ENCODE data around the gene NOS1. TPM values are rescaled to one million over a fixed set of nuclear protein-coding genes. Genes with fewer than 3 reads are reported as not detected.

NOS1 gene
- total RNA-seq: not detected

- TF ChIP-seq, protein P1, sequence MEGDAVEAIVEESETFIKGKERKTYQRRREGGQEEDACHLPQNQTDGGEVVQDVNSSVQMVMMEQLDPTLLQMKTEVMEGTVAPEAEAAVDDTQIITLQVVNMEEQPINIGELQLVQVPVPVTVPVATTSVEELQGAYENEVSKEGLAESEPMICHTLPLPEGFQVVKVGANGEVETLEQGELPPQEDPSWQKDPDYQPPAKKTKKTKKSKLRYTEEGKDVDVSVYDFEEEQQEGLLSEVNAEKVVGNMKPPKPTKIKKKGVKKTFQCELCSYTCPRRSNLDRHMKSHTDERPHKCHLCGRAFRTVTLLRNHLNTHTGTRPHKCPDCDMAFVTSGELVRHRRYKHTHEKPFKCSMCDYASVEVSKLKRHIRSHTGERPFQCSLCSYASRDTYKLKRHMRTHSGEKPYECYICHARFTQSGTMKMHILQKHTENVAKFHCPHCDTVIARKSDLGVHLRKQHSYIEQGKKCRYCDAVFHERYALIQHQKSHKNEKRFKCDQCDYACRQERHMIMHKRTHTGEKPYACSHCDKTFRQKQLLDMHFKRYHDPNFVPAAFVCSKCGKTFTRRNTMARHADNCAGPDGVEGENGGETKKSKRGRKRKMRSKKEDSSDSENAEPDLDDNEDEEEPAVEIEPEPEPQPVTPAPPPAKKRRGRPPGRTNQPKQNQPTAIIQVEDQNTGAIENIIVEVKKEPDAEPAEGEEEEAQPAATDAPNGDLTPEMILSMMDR (IDR thresholded peaks at IDR 0.05; ENCODE audit: low read depth): no peak
These were observed at the start of gene NOS1 for GRCh38 chr12:117361347-117361751. TSS of gene NOS1 (minus strand) at chr12:117361626. CDS start at chr12:117331069, 30,557 bp downstream.

DNA sequence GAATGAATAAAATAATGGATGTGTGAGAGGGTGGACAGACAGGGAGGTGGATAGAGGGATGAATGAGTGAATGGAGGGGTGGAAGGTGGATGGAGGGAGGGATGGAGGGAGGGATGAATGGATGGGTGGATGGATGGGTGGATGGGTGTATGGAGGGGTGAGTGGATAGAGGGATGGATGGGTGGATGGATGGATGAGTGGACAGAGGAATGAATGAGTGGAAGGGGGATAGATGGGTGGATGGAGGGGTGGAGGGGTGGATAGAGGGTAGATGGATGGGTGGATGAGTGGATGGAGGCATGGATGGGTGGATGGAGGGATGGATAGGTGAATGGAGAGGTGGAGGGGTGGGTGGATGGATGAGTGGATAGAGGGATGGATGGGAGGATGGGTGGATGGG lies 47.9 kb upstream of the NOS1 start:
- TF ChIP-seq, protein P1 (IDR thresholded peaks at IDR 0.05; ENCODE audit: low read depth): no peak

- TF ChIP-seq, protein P1 (IDR thresholded peaks at IDR 0.05; ENCODE audit: low read depth): no peak
These were observed 46.9 kb upstream of the NOS1 start for GRCh38 chr12:117408161-117408791.

- TF ChIP-seq, protein P1 (IDR thresholded peaks at IDR 0.05; ENCODE audit: low read depth): no peak
These were observed 43.5 kb upstream of the NOS1 start for GRCh38 chr12:117404940-117405339.

DNA sequence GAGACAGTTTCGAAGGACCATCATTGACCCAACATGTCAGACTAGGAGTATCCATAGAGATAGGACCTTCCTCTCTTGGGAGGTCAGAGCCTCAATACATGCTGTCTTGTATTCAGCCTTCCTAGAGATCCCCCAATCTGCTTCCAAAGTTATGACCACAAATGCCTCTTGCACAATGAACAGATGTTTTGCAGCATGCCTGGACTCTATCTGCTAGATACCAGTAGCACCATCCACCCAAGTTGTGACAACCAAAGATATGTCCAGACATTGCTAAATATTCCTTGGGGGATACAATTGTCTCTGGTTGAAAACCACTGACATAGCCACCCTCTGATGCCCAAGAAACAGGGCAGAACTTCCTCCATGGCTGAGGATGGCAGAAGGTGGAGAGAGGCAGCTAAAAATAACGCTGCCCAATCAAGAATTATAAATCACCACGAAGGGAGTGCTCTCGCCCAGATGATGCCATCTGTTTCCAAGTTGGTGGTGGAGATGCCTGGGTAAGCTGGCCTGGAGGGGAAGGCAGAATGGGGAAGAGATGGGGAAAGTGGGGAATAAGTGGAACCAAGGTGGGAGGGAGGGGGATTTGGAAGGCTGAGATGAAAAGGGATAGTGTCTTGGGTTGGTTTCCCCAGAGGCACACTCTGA lies 42.9 kb upstream of the NOS1 start:
- TF ChIP-seq, protein P1 (IDR thresholded peaks at IDR 0.05; ENCODE audit: low read depth): no peak

DNA sequence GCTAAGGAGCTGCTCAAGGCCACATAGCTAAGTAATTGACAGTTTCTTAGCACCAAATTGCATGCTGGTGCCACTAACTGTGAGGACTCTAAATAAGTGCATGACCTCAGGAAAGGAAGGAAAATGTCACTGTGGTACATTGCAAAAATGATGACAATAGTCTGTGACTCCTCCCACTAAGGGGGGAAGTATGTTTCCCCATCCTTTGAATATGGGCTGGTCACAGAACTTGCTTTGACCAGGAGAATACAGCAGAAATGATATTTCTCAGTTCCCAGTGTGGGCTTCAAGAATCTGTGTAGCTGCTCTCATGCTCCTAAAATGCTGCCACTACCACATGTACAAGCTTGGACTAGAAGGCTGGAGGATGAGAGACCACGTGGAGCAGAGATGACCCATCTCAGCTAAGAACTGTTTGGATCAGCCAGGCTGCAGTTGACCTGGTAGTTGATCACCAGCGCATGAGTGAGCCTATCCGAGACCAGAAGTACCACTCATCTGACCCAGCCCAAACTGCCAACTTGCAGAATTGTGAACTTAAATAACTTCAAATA lies 42.2 kb upstream of the NOS1 start:
- TF ChIP-seq, protein P1 (IDR thresholded peaks at IDR 0.05; ENCODE audit: low read depth): no peak

DNA sequence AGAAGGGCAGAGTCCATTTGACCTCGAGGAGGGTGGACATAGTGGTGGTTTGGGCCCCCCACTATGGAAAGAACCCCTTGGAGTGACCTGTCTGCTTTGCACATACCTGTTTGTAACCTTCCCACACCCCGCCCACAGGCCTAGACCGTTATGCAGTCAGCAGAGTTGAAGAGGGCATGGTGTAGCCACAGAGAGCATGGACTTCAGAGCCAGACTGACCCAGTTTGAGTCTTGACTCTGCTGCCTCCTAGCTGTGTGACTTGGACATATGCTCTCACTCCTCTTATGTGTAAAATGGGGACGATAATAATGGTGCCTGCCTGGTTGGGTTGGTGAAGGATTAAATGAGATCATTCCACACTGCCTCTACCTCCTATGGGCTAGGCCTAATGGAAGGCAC lies 40.9 kb upstream of the NOS1 start:
- TF ChIP-seq, protein P1 (IDR thresholded peaks at IDR 0.05; ENCODE audit: low read depth): no peak
